CD14-positive monocyte (primary cell): ENCODE results near the gene TRAF1. TPM values are rescaled to one million over a fixed set of nuclear protein-coding genes. Genes with fewer than 3 reads are reported as not detected.

ENCODE experiments used
- DNase-seq, 3 donors: peaks; one replicate each; pipeline ENCODE4 v3.0.0-alpha.2; 2011 to 2022
- H2AFZ ChIP-seq: 2 replicates; pipeline ENCODE4 v1.6.0; 2012; ENCODE audit warnings: mild to moderate bottlenecking, low read depth, low read length, inconsistent platforms; ENCODE audit not compliant: insufficient read depth, poor library complexity, severe bottlenecking
- H3K27ac ChIP-seq, 2 donors: 1 replicate in 1 of 2; 2 replicates in 1 of 2; pipeline ENCODE4 v1.5.1; 2012 to 2013; ENCODE audit warnings: low read length in 2 of 2, control low read depth in 1 of 2, inconsistent platforms in 1 of 2, low read depth in 1 of 2, mild to moderate bottlenecking in 1 of 2
- H3K27me3 ChIP-seq, 2 donors: one replicate each; pipeline versions ENCODE4 v1.6.0 to v1.6.1; 2011 to 2013; ENCODE audit warnings: low read length in 2 of 2; ENCODE audit not compliant: control insufficient read depth in 2 of 2, insufficient read depth in 2 of 2
- H3K36me3 ChIP-seq, 2 donors: replicated peaks in 1 of 2; 1 replicate in 1 of 2; 2 replicates in 1 of 2; pipeline versions ENCODE4 v1.5.1 to v1.6.1; 2012 to 2013; ENCODE audit warnings: low read length in 2 of 2, control low read depth in 1 of 2, inconsistent platforms in 1 of 2, mild to moderate bottlenecking in 1 of 2; ENCODE audit not compliant: insufficient read depth in 2 of 2, control insufficient read depth in 1 of 2
- H3K4me1 ChIP-seq, 2 donors: 1 replicate in 1 of 2; 2 replicates in 1 of 2; pipeline versions ENCODE4 v1.5.1 to v1.6.1; 2012 to 2013; ENCODE audit warnings: low read length in 2 of 2, control low read depth in 1 of 2, inconsistent platforms in 1 of 2, mild to moderate bottlenecking in 1 of 2, moderate library complexity in 1 of 2; ENCODE audit not compliant: insufficient read depth in 2 of 2, control insufficient read depth in 1 of 2
- H3K4me2 ChIP-seq: replicated peaks from 2 replicates; pipeline ENCODE3; 2012; ENCODE audit warnings: low read length, moderate library complexity, mild to moderate bottlenecking; ENCODE audit not compliant: poor library complexity, severe bottlenecking; ENCODE audit errors: extremely low read depth
- H3K4me3 ChIP-seq, 3 experiments: fragments of 200-600 bp in 1 of 3; sonication (generic) in 1 of 3; replicated peaks in 1 of 3; 1 replicate in 2 of 3; 2 replicates in 1 of 3; pipeline ENCODE4 v1.5.1; 2011 to 2013; ENCODE audit warnings: low read length in 3 of 3, mild to moderate bottlenecking in 3 of 3, control low read depth in 2 of 3, low read depth in 2 of 3, inconsistent platforms in 1 of 3, moderate library complexity in 1 of 3
- H3K79me2 ChIP-seq: 2 replicates; pipeline ENCODE4 v1.6.0; 2012; ENCODE audit warnings: mild to moderate bottlenecking, control low read depth, inconsistent platforms, low read length, moderate library complexity; ENCODE audit not compliant: insufficient read depth
- H3K9ac ChIP-seq: 2 replicates; pipeline ENCODE4 v1.6.0; 2017; ENCODE audit warnings: low read length, mild to moderate bottlenecking; ENCODE audit not compliant: insufficient read depth, poor library complexity, severe bottlenecking
- H3K9me3 ChIP-seq, 2 donors: replicated peaks in 1 of 2; 1 replicate in 1 of 2; 2 replicates in 1 of 2; pipeline versions ENCODE4 v1.5.1 to v1.6.1; 2012 to 2013; ENCODE audit warnings: low read length in 2 of 2, control low read depth in 1 of 2; ENCODE audit not compliant: control insufficient read depth in 1 of 2, insufficient read depth in 1 of 2
- H4K20me1 ChIP-seq: 2 replicates; pipeline ENCODE4 v1.6.0; 2012; ENCODE audit warnings: mild to moderate bottlenecking, low read length, control low read depth, moderate library complexity; ENCODE audit not compliant: insufficient read depth
- H3K27ac Mint-ChIP-seq, 7 donors: one replicate each; pipeline ENCODE4 v1.8.0; 2020; ENCODE audit warnings: mild to moderate bottlenecking in 7 of 7, mixed read lengths in 7 of 7, moderate library complexity in 6 of 7, inconsistent platforms in 2 of 7
- H3K27me3 Mint-ChIP-seq, 3 donors: one replicate each; pipeline ENCODE4 v1.8.0; 2021 to 2022; ENCODE audit warnings: low read depth in 3 of 3, mild to moderate bottlenecking in 3 of 3, mixed read lengths in 3 of 3, moderate library complexity in 3 of 3, inconsistent platforms in 1 of 3
- H3K36me3 Mint-ChIP-seq, 2 donors: one replicate each; pipeline ENCODE4 v1.8.0; 2020; ENCODE audit warnings: mixed read lengths in 2 of 2, inconsistent platforms in 1 of 2, mild to moderate bottlenecking in 1 of 2
- H3K4me1 Mint-ChIP-seq: one replicate; pipeline ENCODE4 v1.8.0; 2020; ENCODE audit warnings: mild to moderate bottlenecking, mixed read lengths
- H3K4me3 Mint-ChIP-seq, 2 donors: one replicate each; pipeline ENCODE4 v1.8.0; 2020; ENCODE audit warnings: mild to moderate bottlenecking in 2 of 2, mixed read lengths in 2 of 2, moderate library complexity in 1 of 2
- H3K9me3 Mint-ChIP-seq, 7 donors: one replicate each; pipeline ENCODE4 v1.8.0; 2020 to 2022; ENCODE audit warnings: mixed read lengths in 7 of 7, mild to moderate bottlenecking in 6 of 7, moderate library complexity in 6 of 7, inconsistent platforms in 2 of 7
- CTCF ChIP-seq: fragments of 200-600 bp; IDR thresholded peaks from one replicate; pipeline ENCODE4 v1.8.0; 2022; ENCODE audit warnings: antibody characterized with exemption, mild to moderate bottlenecking
- WGBS: methylation state at CpG from one replicate; pipeline ENCODE4 v1.1.5; 2013; ENCODE audit warnings: missing lambda C conversion rate; ENCODE audit not compliant: insufficient coverage; 5-methylcytosine and 5-hydroxymethylcytosine counted together
- intact Hi-C, 2 donors: fragments of 100-400 bp; cut with micrococcal nuclease; formaldehyde crosslinking; loops; one replicate each; pipeline versions ENCODE4 v1.15.0 to v1.15.1; 2023
- polyA plus RNA-seq, 3 donors: library from polyadenylated mRNA; depleted of rRNA in 1 of 3; unstranded in 2 of 3; stranded (reverse) in 1 of 3; fragments of 300-500 nt in 2 of 3; fragments of >200 nt in 1 of 3; fragmentation: Illumina TruSeq in 2 of 3; gene quantifications; 1 replicate in 2 of 3; 2 replicates in 1 of 3; pipeline ENCODE4 v1.2.3, GENCODE V29; 2012 to 2021

Gene TRAF1
- polyA plus RNA-seq, 3 donors, result 0.15 to 22.8 (median 0.74) TPM

- peaks cover 0 to 3% (median 0%) of the 10 kb centered on the region in 3 donors for H3K27me3 Mint-ChIP-seq
- Histone ChIP-seq H4K20me1 (no peaks in the 10 kb centered on the region), H3K27ac (peak overlapping the region in 1 of 2 donors; percentile 20), H3K27me3 (no peaks in the 10 kb centered on the region), H3K36me3 (peaks cover 74 to 96% of the 10 kb centered on the region in 2 donors), H3K79me2 (peaks cover 14% of the 10 kb centered on the region), H3K4me1 (no peaks in the 10 kb centered on the region), H3K9ac (no peak overlapping the region), H2AFZ (no peak overlapping the region), H3K4me2 (no peak overlapping the region), H3K4me3 (no peak overlapping the region), H3K9me3 (no peaks in the 10 kb centered on the region)
- WGBS, result 99% methylated on average over 11 of the region's 11 CpGs
- H3K4me3 Mint-ChIP-seq, result peak overlapping the region in 1 of 2 donors; percentile 24
- no peaks in the 10 kb centered on the region for H3K9me3 Mint-ChIP-seq
- peaks cover 84 to 91% of the 10 kb centered on the region in 2 donors for H3K36me3 Mint-ChIP-seq
- DNase-seq, result no peak
- TF ChIP-seq CTCF, result no peak
- H3K27ac Mint-ChIP-seq, result peak overlapping the region in 2 of 7 donors; percentile 21 to 87
- no peaks in the 10 kb centered on the region for H3K4me1 Mint-ChIP-seq
- intact Hi-C loops, result no loop called here
Observed at GRCh38 chr9:120860083-120860482, 66.5 kb downstream of the TRAF1 start.

- Mint-ChIP-seq H3K4me3 (no peak overlapping the region), H3K36me3 (peaks cover 88 to 94% of the 10 kb centered on the region in 2 donors), H3K9me3 (no peaks in the 10 kb centered on the region), H3K4me1 (no peaks in the 10 kb centered on the region), H3K27me3 (peaks cover 0 to 3% (median 0%) of the 10 kb centered on the region in 3 donors), H3K27ac (peak overlapping the region in 2 of 7 donors; percentile 27 to 65)
- H4K20me1 ChIP-seq, result no peaks in the 10 kb centered on the region
- no peak overlapping the region for H3K27ac ChIP-seq
- intact Hi-C loops, result no loop called here
- no peaks in the 10 kb centered on the region for H3K4me1 ChIP-seq
- H3K36me3 ChIP-seq, result peaks cover 77 to 100% of the 10 kb centered on the region in 2 donors
- peaks cover 14% of the 10 kb centered on the region for H3K79me2 ChIP-seq
- TF ChIP-seq CTCF, result no peak
- no peak overlapping the region for H3K4me3 ChIP-seq
- no peak overlapping the region for H3K9ac ChIP-seq
- H2AFZ ChIP-seq, result no peak overlapping the region
- H3K9me3 ChIP-seq, result no peaks in the 10 kb centered on the region
- no peaks in the 10 kb centered on the region for H3K27me3 ChIP-seq
- WGBS, result 97% methylated on average over 6 of the region's 6 CpGs
- no peak for DNase-seq
- no peak overlapping the region for H3K4me2 ChIP-seq
Observed at GRCh38 chr9:120859361-120859760, 67.2 kb downstream of the TRAF1 start.
